ENCODE data around the gene CCDC184. TPM values are rescaled to one million over a fixed set of nuclear protein-coding genes. Genes with fewer than 3 reads are reported as not detected.

CCDC184 gene
- total RNA-seq, 1 experiment from 2014 or later: 0.74 TPM

DNA sequence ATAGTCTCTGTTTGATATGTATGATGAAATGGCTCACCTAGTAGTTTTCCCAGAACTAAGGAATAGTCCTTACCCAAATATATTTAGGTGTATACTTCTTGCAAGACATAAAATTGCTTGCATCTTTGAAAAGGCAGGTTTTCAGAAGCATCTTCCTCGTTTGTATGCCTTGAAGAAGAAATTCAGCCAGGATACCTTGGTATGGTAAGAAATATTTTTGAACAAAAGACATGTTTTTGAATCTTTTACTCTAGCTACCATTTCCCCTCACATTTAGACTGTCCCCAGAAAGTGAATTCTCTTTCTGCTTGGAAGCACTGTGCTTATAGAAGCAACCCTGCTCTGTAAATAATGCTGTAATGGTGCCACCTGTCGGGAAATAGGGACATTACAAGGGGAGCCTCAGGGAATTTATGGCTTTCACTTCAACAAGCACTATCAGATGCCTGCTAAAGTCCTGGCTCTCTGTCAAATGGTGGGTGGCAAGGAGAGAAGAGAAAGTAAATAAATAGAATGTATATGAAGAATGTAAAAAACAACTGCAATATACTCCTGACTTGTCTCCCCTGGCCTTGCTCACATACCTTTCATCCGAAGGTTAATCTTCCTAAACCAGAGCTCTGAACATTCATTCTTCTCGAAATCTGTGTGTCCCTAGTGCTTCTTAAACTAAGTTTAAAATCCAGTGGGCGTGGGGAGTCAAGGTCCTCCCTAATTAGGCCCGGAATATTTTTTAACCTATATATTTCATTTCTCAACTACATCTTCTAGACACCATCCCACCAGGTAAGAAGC lies 6.1 kb downstream of the CCDC184 start:
- ATAC-seq (peak; percentile 83), DNase-seq (ENCODE audit: low read depth, low spot score) (peak; percentile 67)
- no TSS peak for BruUV-seq (replicated peaks)
- H3K9me3 ChIP-seq (ENCODE audit: control insufficient read depth, insufficient read depth, low read depth, low read length): no peaks in the 10 kb centered on the region
- TF ChIP-seq SIN3A (IDR thresholded peaks at IDR 0.05; ENCODE audit: borderline replicate concordance, insufficient read depth, low read depth, low read length) (no peak), CTCF (IDR thresholded peaks at IDR 0.05) (peak; percentile 86)
- peaks cover 7% of the 10 kb centered on the region for H3K27me3 ChIP-seq (ENCODE audit: control insufficient read depth, insufficient read depth, low read length)
- CTCF ChIA-PET: interaction anchor here (0.5 to 0.6 kb wide), 2 partner anchors 19 to 350 kb away, joined by 3 to 7 read pairs; no protein-coding TSS in a partner anchor
- no peaks in the 10 kb centered on the region; the same call in 1 of the 2 replicates for H3K36me3 ChIP-seq (ENCODE audit: control insufficient read depth, insufficient read depth, low read length)
- no peak overlapping the region for H3K4me3 ChIP-seq (ENCODE audit: low read depth in 2 of 2, low read length in 2 of 2)
- H3K4me1 ChIP-seq (ENCODE audit: control insufficient read depth, insufficient read depth, low read length): no peaks in the 10 kb centered on the region
- POLR2A ChIA-PET: no interaction called here
- no peak overlapping the region for H3K27ac ChIP-seq (ENCODE audit: low read length)
- in situ Hi-C loops (cut with HindIII; ENCODE audit: low pct_unique_long_range_greater_than_20kb, low sequenced_read_pairs): no loop called here
- intact Hi-C loops (cut with micrococcal nuclease; ENCODE audit: unreplicated experiment): no loop called here

- peaks cover 5% of the 10 kb centered on the region for H3K27me3 ChIP-seq (ENCODE audit: control insufficient read depth, insufficient read depth, low read length)
- POLR2A ChIA-PET: no interaction called here
- no peaks in the 10 kb centered on the region for H3K4me1 ChIP-seq (ENCODE audit: control insufficient read depth, insufficient read depth, low read length)
- H3K27ac ChIP-seq (ENCODE audit: low read length): no peak overlapping the region
- DNase-seq (ENCODE audit: low read depth, low spot score) (no peak), ATAC-seq (no peak)
- no peaks in the 10 kb centered on the region; the same call in 1 of the 2 replicates for H3K36me3 ChIP-seq (ENCODE audit: control insufficient read depth, insufficient read depth, low read length)
- TF ChIP-seq, protein P1, sequence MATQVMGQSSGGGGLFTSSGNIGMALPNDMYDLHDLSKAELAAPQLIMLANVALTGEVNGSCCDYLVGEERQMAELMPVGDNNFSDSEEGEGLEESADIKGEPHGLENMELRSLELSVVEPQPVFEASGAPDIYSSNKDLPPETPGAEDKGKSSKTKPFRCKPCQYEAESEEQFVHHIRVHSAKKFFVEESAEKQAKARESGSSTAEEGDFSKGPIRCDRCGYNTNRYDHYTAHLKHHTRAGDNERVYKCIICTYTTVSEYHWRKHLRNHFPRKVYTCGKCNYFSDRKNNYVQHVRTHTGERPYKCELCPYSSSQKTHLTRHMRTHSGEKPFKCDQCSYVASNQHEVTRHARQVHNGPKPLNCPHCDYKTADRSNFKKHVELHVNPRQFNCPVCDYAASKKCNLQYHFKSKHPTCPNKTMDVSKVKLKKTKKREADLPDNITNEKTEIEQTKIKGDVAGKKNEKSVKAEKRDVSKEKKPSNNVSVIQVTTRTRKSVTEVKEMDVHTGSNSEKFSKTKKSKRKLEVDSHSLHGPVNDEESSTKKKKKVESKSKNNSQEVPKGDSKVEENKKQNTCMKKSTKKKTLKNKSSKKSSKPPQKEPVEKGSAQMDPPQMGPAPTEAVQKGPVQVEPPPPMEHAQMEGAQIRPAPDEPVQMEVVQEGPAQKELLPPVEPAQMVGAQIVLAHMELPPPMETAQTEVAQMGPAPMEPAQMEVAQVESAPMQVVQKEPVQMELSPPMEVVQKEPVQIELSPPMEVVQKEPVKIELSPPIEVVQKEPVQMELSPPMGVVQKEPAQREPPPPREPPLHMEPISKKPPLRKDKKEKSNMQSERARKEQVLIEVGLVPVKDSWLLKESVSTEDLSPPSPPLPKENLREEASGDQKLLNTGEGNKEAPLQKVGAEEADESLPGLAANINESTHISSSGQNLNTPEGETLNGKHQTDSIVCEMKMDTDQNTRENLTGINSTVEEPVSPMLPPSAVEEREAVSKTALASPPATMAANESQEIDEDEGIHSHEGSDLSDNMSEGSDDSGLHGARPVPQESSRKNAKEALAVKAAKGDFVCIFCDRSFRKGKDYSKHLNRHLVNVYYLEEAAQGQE (IDR thresholded peaks at IDR 0.05; ENCODE audit: insufficient read depth in 1 of 2, low read depth in 2 of 2, low read length in 1 of 2): no peak
- no peak for TF ChIP-seq SIN3A (IDR thresholded peaks at IDR 0.05; ENCODE audit: borderline replicate concordance, insufficient read depth, low read depth, low read length)
- no peak for TF ChIP-seq TCF7L2 (IDR thresholded peaks at IDR 0.05; ENCODE audit: low read depth, low read length)
- intact Hi-C loops (cut with micrococcal nuclease; ENCODE audit: unreplicated experiment) (no loop called here), in situ Hi-C loops (cut with HindIII; ENCODE audit: low pct_unique_long_range_greater_than_20kb, low sequenced_read_pairs) (no loop called here)
- H3K9me3 ChIP-seq (ENCODE audit: control insufficient read depth, insufficient read depth, low read depth, low read length): no peaks in the 10 kb centered on the region
- BruUV-seq (replicated peaks): no TSS peak
- no peak overlapping the region for H3K4me3 ChIP-seq (ENCODE audit: low read depth in 2 of 2, low read length in 2 of 2)
- CTCF ChIA-PET: no interaction called here
These were observed 7.7 kb downstream of the CCDC184 start for GRCh38 chr12:48191096-48191495.

DNA sequence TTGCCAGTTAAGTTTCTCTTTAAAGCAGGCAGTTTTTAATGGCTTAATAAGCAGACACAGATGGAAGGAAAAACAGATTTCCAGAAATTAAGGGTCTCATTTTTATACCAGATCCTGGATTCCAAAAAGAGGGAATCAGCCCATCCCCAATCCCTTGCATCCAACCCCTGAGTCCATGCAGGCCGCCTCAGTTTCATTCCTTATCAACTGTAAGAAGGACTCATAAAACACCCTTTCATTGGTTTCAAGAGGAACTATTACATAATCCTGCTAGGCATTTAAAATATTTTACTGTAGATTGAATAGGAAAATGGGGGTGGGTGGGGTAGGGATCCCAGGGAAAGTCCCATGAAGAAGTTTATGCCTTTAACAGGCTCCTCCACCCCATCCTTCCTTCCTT lies 9.4 kb downstream of the CCDC184 start:
- H3K27me3 ChIP-seq (ENCODE audit: control insufficient read depth, insufficient read depth, low read length): peaks cover 3% of the 10 kb centered on the region; the same call in 1 of the 2 replicates
- ATAC-seq: no peak
- no peak overlapping the region for H3K4me3 ChIP-seq (ENCODE audit: low read depth in 2 of 2, low read length in 2 of 2)
- TF ChIP-seq POLR2AphosphoS5 (IDR thresholded peaks at IDR 0.05; ENCODE audit: low read depth, low read length) (no peak), TCF7L2 (IDR thresholded peaks at IDR 0.05; ENCODE audit: low read depth, low read length) (no peak), CTCF (IDR thresholded peaks at IDR 0.05) (no peak), SIN3A (IDR thresholded peaks at IDR 0.05; ENCODE audit: borderline replicate concordance, insufficient read depth, low read depth, low read length) (no peak)
- TF ChIP-seq, protein P1 (IDR thresholded peaks at IDR 0.05; ENCODE audit: insufficient read depth in 1 of 2, low read depth in 2 of 2, low read length in 1 of 2): no peak
- H3K9me3 ChIP-seq (ENCODE audit: control insufficient read depth, insufficient read depth, low read depth, low read length): no peaks in the 10 kb centered on the region
- H3K27ac ChIP-seq (ENCODE audit: low read length): no peak overlapping the region
- POLR2A ChIA-PET: no interaction called here
- no TSS peak for BruUV-seq (replicated peaks)
- CTCF ChIA-PET: no interaction called here
- intact Hi-C loops (cut with micrococcal nuclease; ENCODE audit: unreplicated experiment): no loop called here
- H3K4me1 ChIP-seq (ENCODE audit: control insufficient read depth, insufficient read depth, low read length): peaks cover 7% of the 10 kb centered on the region; the same call in 1 of the 2 replicates
- H3K36me3 ChIP-seq (ENCODE audit: control insufficient read depth, insufficient read depth, low read length): no peaks in the 10 kb centered on the region; the same call in 1 of the 2 replicates
- in situ Hi-C loops (cut with HindIII; ENCODE audit: low pct_unique_long_range_greater_than_20kb, low sequenced_read_pairs): no loop called here
- DNase-seq (ENCODE audit: low read depth, low spot score): no peak
